BLaER1 (cell line): ENCODE data around the gene ERH.
"Not testable (repeated sequence)": the region's sequence is repeated elsewhere in the genome, so short reads cannot be mapped to it uniquely, and the experiment has no call there.

Experiments
- H3K27ac ChIP-seq: shearing (Covaris generic); formaldehyde crosslinking; 2 replicates; pipeline ENCODE4 v1.8.1; 2022
- H3K27me3 ChIP-seq: shearing (Covaris generic); formaldehyde crosslinking; 2 replicates; pipeline ENCODE4 v1.8.1; 2022
- H3K36me3 ChIP-seq: shearing (Covaris generic); formaldehyde crosslinking; 2 replicates; pipeline ENCODE4 v1.8.1; 2022
- H3K4me1 ChIP-seq: shearing (Covaris generic); formaldehyde crosslinking; 2 replicates; pipeline ENCODE4 v1.8.1; 2022
- H3K4me2 ChIP-seq: shearing (Covaris generic); formaldehyde crosslinking; 2 replicates; pipeline ENCODE4 v1.8.1; 2022
- H3K4me3 ChIP-seq: shearing (Covaris generic); formaldehyde crosslinking; 2 replicates; pipeline ENCODE4 v1.8.1; 2022
- H3K9ac ChIP-seq: shearing (Covaris generic); formaldehyde crosslinking; 2 replicates; pipeline ENCODE4 v1.8.1; 2022
- H3K9me3 ChIP-seq: shearing (Covaris generic); formaldehyde crosslinking; 2 replicates; pipeline ENCODE4 v1.8.1; 2022
- H4K20me1 ChIP-seq: shearing (Covaris generic); formaldehyde crosslinking; 2 replicates; pipeline ENCODE4 v1.8.1; 2022
- Cebpa-rat ChIP-seq: shearing (Covaris generic); IDR thresholded peaks from 2 replicates; pipeline ENCODE4 v1.8.1; 2022

ERH gene

DNA sequence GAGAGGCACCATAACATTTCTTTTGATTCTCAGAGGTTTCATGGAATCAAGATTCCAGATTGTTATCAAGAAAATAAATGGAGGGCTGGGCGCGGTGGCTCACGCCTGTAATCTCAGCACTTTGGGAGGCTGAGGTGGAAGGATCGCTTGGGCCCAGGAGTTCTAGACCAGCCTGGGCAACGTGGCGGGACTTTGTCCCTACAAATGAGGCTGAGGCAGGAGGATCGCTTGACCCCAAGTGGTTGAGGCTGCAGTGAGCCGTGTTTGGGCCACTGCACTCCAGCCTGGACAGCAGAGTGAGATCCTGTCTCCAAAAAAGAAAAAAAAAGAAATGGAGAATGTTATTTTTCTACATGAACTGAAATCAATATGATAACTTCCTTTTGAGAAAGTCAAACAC lies 1.7 kb upstream of the ERH start:
- H3K4me1 ChIP-seq = peaks cover 58% of the 10 kb centered on the region
- H3K27me3 ChIP-seq = no peaks in the 10 kb centered on the region
- peaks cover 33% of the 10 kb centered on the region for H3K36me3 ChIP-seq
- peak overlapping the region; percentile 86 for H3K4me3 ChIP-seq
- H4K20me1 ChIP-seq = peaks cover 61% of the 10 kb centered on the region
- no peak for TF ChIP-seq Cebpa-rat
- H3K9me3 ChIP-seq = peaks cover 12% of the 10 kb centered on the region
- H3K27ac ChIP-seq = no peak overlapping the region
- H3K9ac ChIP-seq = peak overlapping the region; percentile 99
- H3K4me2 ChIP-seq = peak overlapping the region; percentile 94

GRCh38 chr14:69398818-69399210 lies 715 bp upstream of the ERH start:
- peak overlapping the region; percentile 98 for H3K27ac ChIP-seq
- peaks cover 3% of the 10 kb centered on the region for H3K9me3 ChIP-seq
- peaks cover 61% of the 10 kb centered on the region for H4K20me1 ChIP-seq
- H3K9ac ChIP-seq = peak overlapping the region; percentile 99
- H3K36me3 ChIP-seq = peaks cover 34% of the 10 kb centered on the region
- H3K27me3 ChIP-seq = no peaks in the 10 kb centered on the region
- H3K4me1 ChIP-seq = peaks cover 59% of the 10 kb centered on the region
- H3K4me2 ChIP-seq = peak overlapping the region; percentile 94
- H3K4me3 ChIP-seq = peak overlapping the region; percentile 86
- TF ChIP-seq Cebpa-rat = no peak

GRCh38 chr14:69395929-69396328 lies 2.2 kb downstream of the ERH start:
- Histone ChIP-seq H3K9me3 (no peaks in the 10 kb centered on the region), H3K4me3 (no peak overlapping the region), H3K27ac (no peak overlapping the region), H3K9ac (no peak overlapping the region; the same call in 1 of the 2 replicates), H3K27me3 (no peaks in the 10 kb centered on the region), H3K4me1 (peaks cover 48% of the 10 kb centered on the region), H4K20me1 (peaks cover 66% of the 10 kb centered on the region), H3K36me3 (peaks cover 55% of the 10 kb centered on the region), H3K4me2 (peak overlapping the region; percentile 78)
- no peak for TF ChIP-seq Cebpa-rat

GRCh38 chr14:69392481-69392880 lies 5.6 kb downstream of the ERH start:
- no peak overlapping the region for H3K9ac ChIP-seq
- H3K4me2 ChIP-seq = no peak overlapping the region
- no peak overlapping the region for H3K4me3 ChIP-seq

GRCh38 chr14:69391400-69391799 lies 6.7 kb downstream of the ERH start:
- Histone ChIP-seq H3K4me1 (peaks cover 20% of the 10 kb centered on the region), H3K36me3 (peaks cover 99% of the 10 kb centered on the region), H4K20me1 (peaks cover 100% of the 10 kb centered on the region)
- not testable (repeated sequence) for H3K9me3 ChIP-seq, H3K27me3 ChIP-seq, H3K4me2 ChIP-seq, H3K9ac ChIP-seq, H3K27ac ChIP-seq, H3K4me3 ChIP-seq

More at GRCh38 chr14:69392481-69392880, 5.6 kb downstream of the ERH start:
- no peaks in the 10 kb centered on the region for H3K9me3 ChIP-seq
- no peak overlapping the region for H3K27ac ChIP-seq
- peaks cover 28% of the 10 kb centered on the region for H3K4me1 ChIP-seq
- H3K27me3 ChIP-seq = no peaks in the 10 kb centered on the region
- peaks cover 90% of the 10 kb centered on the region for H3K36me3 ChIP-seq
- peaks cover 100% of the 10 kb centered on the region for H4K20me1 ChIP-seq
- TF ChIP-seq Cebpa-rat = no peak

DNA sequence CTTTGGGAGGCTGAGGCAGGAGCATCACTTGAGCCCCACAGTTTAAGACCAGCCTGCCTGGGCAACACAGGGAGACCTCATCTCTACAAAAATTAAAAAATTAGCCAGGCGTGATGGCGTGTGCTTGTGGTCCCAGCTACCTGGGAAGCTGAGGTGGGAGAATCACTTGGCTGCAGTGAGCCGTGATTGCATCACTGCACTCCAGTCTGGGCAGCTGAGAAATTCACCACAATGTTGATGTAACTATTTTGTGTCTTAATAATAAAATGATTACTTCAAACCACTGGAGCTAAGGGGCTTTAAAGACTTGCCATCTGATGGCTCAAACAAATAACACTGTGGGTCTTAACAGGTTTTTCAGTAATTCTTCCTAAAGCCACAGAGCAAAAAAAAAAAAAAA lies 10.8 kb downstream of the ERH start:
- no peak for TF ChIP-seq Cebpa-rat
- Histone ChIP-seq H3K4me3 (no peak overlapping the region), H4K20me1 (peaks cover 100% of the 10 kb centered on the region), H3K27ac (no peak overlapping the region), H3K27me3 (no peaks in the 10 kb centered on the region), H3K4me1 (no peaks in the 10 kb centered on the region), H3K9me3 (no peaks in the 10 kb centered on the region), H3K36me3 (peaks cover 99% of the 10 kb centered on the region), H3K4me2 (no peak overlapping the region), H3K9ac (no peak overlapping the region)

GRCh38 chr14:69378274-69378673 lies 19.8 kb downstream of the ERH start:
- H3K9me3 ChIP-seq = peaks cover 23% of the 10 kb centered on the region
- no peak overlapping the region for H3K4me2 ChIP-seq
- peaks cover 96% of the 10 kb centered on the region for H3K36me3 ChIP-seq
- H3K27ac ChIP-seq = no peak overlapping the region
- no peak overlapping the region for H3K4me3 ChIP-seq
- no peak for TF ChIP-seq Cebpa-rat
- no peaks in the 10 kb centered on the region for H3K27me3 ChIP-seq
- peaks cover 65% of the 10 kb centered on the region for H4K20me1 ChIP-seq
- H3K9ac ChIP-seq = no peak overlapping the region
- no peaks in the 10 kb centered on the region for H3K4me1 ChIP-seq

DNA sequence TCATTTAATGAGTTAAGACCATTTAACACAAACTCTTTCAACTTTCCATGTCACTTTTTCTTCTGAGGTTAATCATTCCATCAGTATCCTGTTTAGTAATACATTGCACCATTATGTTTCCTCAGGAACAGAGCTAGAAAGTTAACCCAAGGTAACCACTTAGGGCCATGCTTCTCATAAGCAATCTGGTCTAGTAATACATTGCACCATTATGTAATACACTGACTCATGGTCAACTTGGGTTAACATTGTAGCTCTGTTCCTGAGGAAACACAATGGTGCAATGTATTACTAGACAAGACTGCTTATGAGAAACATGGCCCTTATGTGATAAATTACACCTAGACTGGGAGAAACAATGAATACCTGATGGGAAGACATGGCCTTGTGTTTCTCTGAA lies 21.7 kb downstream of the ERH start:
- TF ChIP-seq Cebpa-rat = no peak
- Histone ChIP-seq H3K4me3 (no peak overlapping the region), H3K36me3 (peaks cover 94% of the 10 kb centered on the region), H3K9me3 (peaks cover 23% of the 10 kb centered on the region), H3K27me3 (no peaks in the 10 kb centered on the region), H3K9ac (no peak overlapping the region), H3K4me2 (no peak overlapping the region), H4K20me1 (peaks cover 47% of the 10 kb centered on the region), H3K4me1 (no peaks in the 10 kb centered on the region), H3K27ac (no peak overlapping the region)

GRCh38 chr14:69375722-69376121 lies 22.4 kb downstream of the ERH start:
- Histone ChIP-seq H3K36me3 (peaks cover 86% of the 10 kb centered on the region), H3K9me3 (peaks cover 23% of the 10 kb centered on the region), H4K20me1 (peaks cover 40% of the 10 kb centered on the region), H3K27me3 (no peaks in the 10 kb centered on the region), H3K4me3 (no peak overlapping the region), H3K4me2 (no peak overlapping the region), H3K4me1 (no peaks in the 10 kb centered on the region), H3K27ac (no peak overlapping the region), H3K9ac (no peak overlapping the region)
- TF ChIP-seq Cebpa-rat = no peak

GRCh38 chr14:69375182-69375581 lies 22.9 kb downstream of the ERH start:
- Histone ChIP-seq H4K20me1 (peaks cover 34% of the 10 kb centered on the region), H3K4me3 (no peak overlapping the region), H3K27ac (no peak overlapping the region), H3K9ac (no peak overlapping the region), H3K27me3 (no peaks in the 10 kb centered on the region), H3K4me2 (no peak overlapping the region), H3K4me1 (no peaks in the 10 kb centered on the region), H3K9me3 (peaks cover 23% of the 10 kb centered on the region), H3K36me3 (peaks cover 81% of the 10 kb centered on the region)
- TF ChIP-seq Cebpa-rat = no peak

GRCh38 chr14:69374235-69374634 lies 23.9 kb downstream of the ERH start:
- H3K27ac ChIP-seq = no peak overlapping the region
- H3K4me3 ChIP-seq = no peak overlapping the region
- peaks cover 25% of the 10 kb centered on the region; the same call in 1 of the 2 replicates for H4K20me1 ChIP-seq
- peaks cover 23% of the 10 kb centered on the region for H3K9me3 ChIP-seq
- H3K4me1 ChIP-seq = no peaks in the 10 kb centered on the region
- H3K27me3 ChIP-seq = no peaks in the 10 kb centered on the region
- peaks cover 79% of the 10 kb centered on the region for H3K36me3 ChIP-seq
- H3K4me2 ChIP-seq = no peak overlapping the region
- no peak overlapping the region for H3K9ac ChIP-seq
- TF ChIP-seq Cebpa-rat = no peak
